ENCODE measurements around the gene DDIT4L.

Gene DDIT4L

DNA sequence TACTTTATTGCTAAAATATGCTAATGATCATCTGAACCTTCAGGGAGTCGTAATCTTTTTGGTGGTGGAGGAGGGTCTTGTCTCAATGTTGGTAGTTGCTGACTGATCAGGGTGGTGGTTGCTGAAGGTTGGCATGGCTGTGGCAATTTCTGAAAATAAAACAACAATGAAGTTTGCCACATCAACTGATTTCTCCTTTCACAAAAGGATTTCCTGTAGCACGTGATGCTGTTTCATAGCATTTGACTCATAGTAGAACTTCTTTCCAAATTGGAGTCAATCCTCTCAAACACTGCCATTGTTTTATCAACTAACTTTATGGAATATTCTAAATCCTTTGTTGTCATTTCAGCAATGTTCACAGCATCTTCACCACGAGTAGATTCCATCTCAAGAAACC, 19.3 kb downstream of the DDIT4L start:
- Histone ChIP-seq H3K36me3 (no peaks in the 10 kb centered on the region), H3K27me3 (no peaks in the 10 kb centered on the region), H3K4me3 (no peak overlapping the region), H3K4me1 (peaks cover 0 to 23% (median 3%) of the 10 kb centered on the region in 4 donors), H3K27ac (no peak overlapping the region), H3K9me3 (no peaks in the 10 kb centered on the region)
- TF ChIP-seq, protein P1, sequence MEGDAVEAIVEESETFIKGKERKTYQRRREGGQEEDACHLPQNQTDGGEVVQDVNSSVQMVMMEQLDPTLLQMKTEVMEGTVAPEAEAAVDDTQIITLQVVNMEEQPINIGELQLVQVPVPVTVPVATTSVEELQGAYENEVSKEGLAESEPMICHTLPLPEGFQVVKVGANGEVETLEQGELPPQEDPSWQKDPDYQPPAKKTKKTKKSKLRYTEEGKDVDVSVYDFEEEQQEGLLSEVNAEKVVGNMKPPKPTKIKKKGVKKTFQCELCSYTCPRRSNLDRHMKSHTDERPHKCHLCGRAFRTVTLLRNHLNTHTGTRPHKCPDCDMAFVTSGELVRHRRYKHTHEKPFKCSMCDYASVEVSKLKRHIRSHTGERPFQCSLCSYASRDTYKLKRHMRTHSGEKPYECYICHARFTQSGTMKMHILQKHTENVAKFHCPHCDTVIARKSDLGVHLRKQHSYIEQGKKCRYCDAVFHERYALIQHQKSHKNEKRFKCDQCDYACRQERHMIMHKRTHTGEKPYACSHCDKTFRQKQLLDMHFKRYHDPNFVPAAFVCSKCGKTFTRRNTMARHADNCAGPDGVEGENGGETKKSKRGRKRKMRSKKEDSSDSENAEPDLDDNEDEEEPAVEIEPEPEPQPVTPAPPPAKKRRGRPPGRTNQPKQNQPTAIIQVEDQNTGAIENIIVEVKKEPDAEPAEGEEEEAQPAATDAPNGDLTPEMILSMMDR (IDR thresholded peaks at IDR 0.05): no peak
- DNase-seq: no peak
- intact Hi-C loops (cut with DNase I; ENCODE audit: low total_unique reads): no loop called here

DNA sequence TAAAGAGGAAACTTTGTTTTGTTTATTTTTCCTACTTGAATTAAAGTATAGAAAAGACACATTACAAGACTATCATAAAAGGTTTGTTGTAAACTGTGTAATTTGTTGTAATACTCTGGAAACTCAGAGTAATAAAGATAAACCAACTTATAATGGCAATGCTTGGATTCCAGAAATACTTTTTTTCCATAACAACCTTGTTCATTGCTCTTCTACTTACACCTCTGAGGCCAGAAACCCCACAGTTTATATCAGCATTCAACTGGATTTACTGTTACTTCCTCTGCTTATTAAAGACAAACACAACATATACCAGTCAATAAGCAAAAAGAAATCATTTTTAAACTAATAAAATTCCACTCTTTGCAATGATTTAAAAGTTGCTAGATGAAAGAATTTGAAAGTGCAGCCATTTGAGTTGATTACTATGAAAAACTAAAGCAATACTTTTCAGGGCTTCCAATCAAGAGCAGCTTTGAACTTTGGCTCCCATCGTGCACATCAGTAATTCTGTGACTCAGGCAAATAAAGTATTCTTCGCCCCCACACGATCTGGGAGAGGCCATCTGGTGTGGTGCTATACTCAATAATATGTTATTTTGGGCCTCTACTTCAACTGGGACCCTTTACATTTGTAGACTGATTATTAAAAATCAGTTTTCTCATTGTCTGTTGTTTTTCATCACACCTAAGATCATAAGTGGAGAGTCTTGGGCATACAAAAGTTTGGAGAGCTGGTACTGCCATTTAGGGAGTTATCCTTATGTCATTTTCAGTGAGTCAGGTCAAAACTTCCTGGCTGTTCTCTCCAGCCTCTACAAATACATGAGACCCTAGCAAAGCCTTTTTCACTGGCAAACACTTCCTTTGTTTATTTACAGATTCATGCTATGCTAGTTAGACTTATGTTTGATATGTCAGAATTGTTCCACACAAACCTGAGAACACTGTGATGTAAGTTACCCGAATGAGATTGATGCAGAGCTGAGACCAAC, 20.5 kb downstream of the DDIT4L start:
- TF ChIP-seq, protein P1 (IDR thresholded peaks at IDR 0.05): no peak
- Histone ChIP-seq H3K27ac (no peak overlapping the region), H3K4me3 (no peak overlapping the region), H3K36me3 (no peaks in the 10 kb centered on the region), H3K4me1 (peaks cover 0 to 23% (median 3%) of the 10 kb centered on the region in 4 donors), H3K27me3 (no peaks in the 10 kb centered on the region), H3K9me3 (no peaks in the 10 kb centered on the region)
- DNase-seq: no peak
- intact Hi-C loops (cut with DNase I; ENCODE audit: low total_unique reads): no loop called here

DNA sequence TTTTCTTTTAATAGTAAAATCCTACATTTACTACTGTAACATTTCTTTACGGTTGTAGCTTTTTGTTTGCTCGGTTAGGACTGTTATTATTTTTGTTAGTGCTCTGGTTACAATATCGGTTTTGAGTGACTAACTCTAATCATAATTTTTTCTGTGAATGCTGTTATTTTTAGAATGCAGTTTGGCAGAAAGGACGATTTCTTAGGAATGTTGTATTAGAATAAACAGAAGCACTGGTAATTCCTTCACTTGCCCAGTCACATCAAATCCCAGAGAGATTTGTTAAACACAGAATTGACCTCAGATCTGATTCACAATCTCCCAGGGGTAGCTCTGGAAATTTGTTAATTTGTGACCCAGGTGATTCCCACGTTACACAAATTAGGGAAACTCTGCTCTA, 21.7 kb downstream of the DDIT4L start:
- H3K4me1 ChIP-seq: peaks cover 0 to 23% (median 3%) of the 10 kb centered on the region in 4 donors
- DNase-seq: no peak
- no peaks in the 10 kb centered on the region for H3K9me3 ChIP-seq
- intact Hi-C loops (cut with DNase I; ENCODE audit: low total_unique reads): no loop called here
- TF ChIP-seq, protein P1 (IDR thresholded peaks at IDR 0.05): no peak
- no peaks in the 10 kb centered on the region for H3K27me3 ChIP-seq
- H3K4me3 ChIP-seq: no peak overlapping the region
- no peak overlapping the region for H3K27ac ChIP-seq
- H3K36me3 ChIP-seq: no peaks in the 10 kb centered on the region

DNA sequence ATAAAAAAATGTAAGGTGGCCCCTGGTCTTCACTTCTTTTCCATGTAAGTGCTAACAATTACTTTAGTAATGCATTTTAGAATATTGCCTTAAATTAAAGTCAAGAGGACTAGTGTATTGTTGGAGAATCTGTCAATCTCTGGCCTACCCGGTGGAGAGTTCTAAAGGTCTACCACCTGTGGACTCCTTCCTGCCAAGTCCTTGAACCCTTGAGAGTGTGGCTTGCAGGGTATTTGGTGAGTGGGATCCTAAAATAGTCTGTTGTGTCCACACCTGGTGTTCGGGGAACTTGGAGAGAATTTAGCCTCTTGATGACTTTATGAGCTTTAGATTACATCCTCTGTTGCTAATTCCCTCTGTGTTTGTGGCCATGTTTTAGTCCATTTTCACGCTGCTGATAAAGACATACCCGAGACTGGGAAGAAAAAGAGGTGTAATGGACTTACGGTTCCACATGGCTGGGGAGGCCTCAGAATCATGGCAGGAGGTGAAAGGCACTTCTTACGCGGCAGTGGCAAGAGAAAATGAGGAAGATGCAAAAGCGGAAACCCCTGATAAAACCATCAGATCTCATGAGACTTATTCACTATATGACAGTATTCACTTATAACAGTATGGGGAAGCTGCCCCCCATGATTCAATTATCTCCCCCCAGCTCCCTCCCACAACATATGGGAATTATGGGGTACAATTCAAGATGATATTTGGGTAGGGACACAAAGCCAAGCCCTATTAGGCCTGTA, 23.8 kb downstream of the DDIT4L start:
- TF ChIP-seq, protein P1 (IDR thresholded peaks at IDR 0.05): no peak
- peaks cover 0 to 10% (median 8%) of the 10 kb centered on the region in 3 donors for H3K9me3 ChIP-seq
- intact Hi-C loops (cut with DNase I; ENCODE audit: low total_unique reads): no loop called here

DNA sequence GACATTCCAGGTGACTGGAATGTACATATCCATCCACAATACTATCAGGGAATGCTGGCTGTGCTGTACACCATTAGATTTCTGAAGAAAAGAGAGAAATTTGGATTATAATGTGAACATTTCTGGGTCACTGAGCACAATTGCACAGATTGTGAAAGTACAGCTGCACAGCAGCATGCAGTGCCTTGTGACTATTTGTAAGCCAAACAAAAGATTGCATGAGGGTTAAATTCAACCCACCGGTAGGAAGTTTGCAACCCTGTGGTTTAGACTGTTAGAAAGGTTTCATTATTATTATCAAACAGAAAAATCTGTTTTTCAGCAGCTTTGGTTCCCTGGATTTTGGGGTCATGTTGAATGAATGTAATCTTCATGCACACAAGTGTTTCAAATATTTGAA, 24.5 kb downstream of the DDIT4L start:
- Histone ChIP-seq H3K27ac (no peak overlapping the region), H3K36me3 (no peaks in the 10 kb centered on the region), H3K27me3 (no peaks in the 10 kb centered on the region), H3K4me3 (no peak overlapping the region), H3K9me3 (peaks cover 0 to 14% (median 8%) of the 10 kb centered on the region in 3 donors), H3K4me1 (peaks cover 0 to 23% (median 3%) of the 10 kb centered on the region in 4 donors)
- no peak for DNase-seq
- intact Hi-C loops (cut with DNase I; ENCODE audit: low total_unique reads): no loop called here
- TF ChIP-seq, protein P1 (IDR thresholded peaks at IDR 0.05): no peak

More for the DNA sequence above, 23.8 kb downstream of the DDIT4L start:
- Histone ChIP-seq H3K4me1 (peaks cover 0 to 23% (median 3%) of the 10 kb centered on the region in 4 donors), H3K36me3 (no peaks in the 10 kb centered on the region), H3K27me3 (no peaks in the 10 kb centered on the region), H3K27ac (no peak overlapping the region), H3K4me3 (no peak overlapping the region)
- DNase-seq: no peak

All from tibial artery (tissue), 4 donors.